ENCODE measurements around the gene CASP10.
"Not testable (repeated sequence)": the region's sequence is repeated elsewhere in the genome, so short reads cannot be mapped to it uniquely, and the experiment has no call there.

CASP10 gene, protein sequence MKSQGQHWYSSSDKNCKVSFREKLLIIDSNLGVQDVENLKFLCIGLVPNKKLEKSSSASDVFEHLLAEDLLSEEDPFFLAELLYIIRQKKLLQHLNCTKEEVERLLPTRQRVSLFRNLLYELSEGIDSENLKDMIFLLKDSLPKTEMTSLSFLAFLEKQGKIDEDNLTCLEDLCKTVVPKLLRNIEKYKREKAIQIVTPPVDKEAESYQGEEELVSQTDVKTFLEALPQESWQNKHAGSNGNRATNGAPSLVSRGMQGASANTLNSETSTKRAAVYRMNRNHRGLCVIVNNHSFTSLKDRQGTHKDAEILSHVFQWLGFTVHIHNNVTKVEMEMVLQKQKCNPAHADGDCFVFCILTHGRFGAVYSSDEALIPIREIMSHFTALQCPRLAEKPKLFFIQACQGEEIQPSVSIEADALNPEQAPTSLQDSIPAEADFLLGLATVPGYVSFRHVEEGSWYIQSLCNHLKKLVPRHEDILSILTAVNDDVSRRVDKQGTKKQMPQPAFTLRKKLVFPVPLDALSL

DNA sequence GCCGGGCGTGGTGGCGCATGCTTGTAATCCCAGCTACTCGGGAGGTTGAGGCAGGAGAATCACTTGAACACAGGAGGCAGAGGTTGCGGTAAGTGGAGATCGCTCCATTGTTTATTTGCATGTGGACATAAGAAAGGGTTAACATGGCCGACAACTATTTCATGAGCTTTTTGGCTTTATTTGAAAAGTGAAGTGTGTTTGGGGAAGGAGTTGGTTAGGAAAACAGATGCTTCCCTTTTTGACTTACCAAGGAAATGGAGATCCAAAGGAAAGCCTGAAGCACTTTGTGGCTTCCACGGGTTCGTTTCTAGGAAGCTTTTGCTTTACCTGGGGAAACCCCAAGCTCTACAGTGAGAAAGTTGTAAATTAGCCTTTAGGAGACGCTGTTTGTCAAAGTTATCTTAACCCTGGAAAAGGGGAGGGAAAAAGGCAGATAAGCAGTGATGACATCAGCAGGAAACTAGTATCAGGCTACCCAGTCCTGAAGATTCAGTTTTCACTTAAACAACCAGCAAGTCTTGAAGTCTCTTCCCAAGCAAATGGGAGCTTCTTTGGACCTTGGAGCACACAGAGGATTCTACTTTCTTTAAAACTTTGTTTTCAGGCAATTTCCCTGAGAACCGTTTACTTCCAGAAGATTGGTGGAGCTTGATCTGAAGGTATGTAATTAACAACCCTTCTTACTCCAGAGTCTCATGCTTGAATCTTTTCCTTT, at the start of gene CASP10:
Gene CASP10, plus strand, starts transcription at position 492 of the 715 bp plus-strand sequence. CDS start 2,637 bp downstream, outside the sequence.
- DNase-seq = peak; percentile 97 to 99

DNA sequence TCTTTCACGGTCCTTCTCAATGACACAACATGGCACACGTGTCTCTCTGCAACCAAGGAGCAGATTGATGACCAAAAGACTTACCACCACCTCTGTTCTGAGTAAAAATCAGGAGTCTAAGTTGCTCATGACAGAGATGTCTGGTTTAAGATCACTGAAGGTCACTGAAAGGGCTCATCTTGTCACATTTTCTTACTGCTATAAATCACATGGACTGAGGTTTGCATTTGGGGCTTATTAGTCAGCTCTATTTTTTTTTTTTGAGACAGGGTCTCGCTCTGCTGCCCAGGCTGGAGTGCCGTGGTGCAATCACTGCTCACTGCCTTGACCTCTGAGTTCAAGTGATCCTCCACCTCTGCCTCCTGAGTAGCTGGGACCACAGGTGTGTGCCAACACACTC, 47.6 kb upstream of the CASP10 start:
- DNase-seq = no peak

DNA sequence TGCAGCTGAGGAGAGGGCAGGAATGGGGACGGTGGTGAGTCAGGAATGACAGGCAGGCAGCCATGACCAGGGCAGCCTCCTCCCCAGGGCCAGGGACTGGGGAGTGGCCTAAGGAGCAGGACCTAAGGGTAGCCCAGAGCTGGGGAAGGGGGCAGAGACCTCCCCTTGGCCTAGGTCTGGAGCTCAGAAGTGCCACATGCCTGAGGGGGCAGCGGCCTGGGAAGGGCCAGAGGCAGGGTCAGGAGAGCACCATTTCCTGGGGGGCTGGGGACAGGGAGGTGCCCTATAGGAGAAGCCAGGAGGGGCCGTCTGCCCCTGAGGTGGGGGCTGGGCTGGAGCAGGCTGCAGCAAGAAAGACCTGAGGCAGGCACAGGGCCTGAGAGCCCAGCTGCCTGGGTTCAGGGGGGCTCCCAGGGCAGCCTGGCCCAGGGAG, 46.0 kb upstream of the CASP10 start:
- no peak for DNase-seq

DNA sequence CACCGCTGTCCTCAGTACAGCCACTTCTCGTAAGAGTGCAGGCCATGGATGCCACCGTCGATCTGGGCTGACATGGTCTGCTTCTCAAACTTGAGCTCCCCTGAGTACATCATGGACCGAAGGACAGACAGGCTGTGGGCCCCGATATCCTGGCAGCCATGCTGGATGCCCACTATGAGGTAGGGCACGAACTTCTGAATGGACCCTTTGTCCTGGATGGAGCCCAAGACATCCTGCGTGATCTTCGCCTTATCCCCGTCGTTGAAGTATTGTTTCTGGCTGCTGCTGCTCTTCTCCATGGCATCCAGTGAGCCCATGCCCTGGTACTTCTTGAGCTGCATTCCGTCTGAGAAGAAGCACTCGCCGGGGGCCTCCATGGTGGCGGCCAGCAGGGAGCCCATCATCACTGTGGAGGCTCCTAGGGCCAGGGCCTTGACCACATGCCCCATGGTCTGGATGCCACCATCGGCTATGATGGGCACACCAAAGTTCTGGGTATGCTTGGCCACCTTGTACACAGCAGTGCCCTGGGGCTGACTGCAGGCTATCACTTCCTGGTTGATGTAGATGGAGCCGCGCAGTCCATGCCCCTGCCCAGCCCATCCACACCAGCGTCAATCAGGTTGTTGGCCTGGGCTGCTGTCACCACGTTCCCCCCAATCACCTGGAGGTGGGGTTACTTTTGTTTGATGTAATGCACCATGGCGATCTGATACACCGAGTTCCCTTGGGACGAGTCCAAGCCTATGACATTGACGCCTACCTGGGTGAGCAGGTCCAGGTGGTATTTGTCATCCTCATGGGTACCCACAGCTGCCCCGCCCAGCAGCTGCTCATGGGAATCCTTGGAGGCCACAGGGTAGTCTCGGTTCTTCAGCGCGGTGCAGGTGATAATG, 45.2 kb upstream of the CASP10 start:
- no peak for DNase-seq

DNA sequence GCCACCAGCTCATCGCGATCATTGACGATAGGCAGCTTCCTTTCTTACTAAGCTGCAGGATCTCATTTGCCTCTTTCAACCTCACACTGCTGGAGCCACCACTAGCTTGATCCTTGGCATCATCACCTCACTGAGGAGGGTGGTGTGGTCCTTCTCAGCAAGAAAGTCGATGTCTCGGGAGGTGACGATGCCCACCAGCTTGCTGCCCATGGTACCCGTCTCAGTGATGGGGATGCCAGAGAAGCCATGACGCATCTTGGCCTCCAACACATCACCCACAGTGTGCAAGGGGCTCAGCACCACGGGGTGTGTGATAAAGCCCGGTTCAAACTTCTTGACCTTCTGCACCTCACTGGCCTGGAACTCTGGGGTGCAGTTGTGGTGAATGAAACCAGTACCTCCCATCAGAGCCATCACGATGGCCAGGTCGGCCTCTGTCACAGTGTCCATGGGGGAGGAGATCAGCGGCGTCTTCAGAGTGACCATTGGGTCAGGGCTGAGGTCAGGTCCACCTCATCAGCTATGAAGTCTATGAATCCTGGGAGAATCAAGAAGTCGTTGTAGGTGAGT, 44.5 kb upstream of the CASP10 start:
- no peak for DNase-seq

DNA sequence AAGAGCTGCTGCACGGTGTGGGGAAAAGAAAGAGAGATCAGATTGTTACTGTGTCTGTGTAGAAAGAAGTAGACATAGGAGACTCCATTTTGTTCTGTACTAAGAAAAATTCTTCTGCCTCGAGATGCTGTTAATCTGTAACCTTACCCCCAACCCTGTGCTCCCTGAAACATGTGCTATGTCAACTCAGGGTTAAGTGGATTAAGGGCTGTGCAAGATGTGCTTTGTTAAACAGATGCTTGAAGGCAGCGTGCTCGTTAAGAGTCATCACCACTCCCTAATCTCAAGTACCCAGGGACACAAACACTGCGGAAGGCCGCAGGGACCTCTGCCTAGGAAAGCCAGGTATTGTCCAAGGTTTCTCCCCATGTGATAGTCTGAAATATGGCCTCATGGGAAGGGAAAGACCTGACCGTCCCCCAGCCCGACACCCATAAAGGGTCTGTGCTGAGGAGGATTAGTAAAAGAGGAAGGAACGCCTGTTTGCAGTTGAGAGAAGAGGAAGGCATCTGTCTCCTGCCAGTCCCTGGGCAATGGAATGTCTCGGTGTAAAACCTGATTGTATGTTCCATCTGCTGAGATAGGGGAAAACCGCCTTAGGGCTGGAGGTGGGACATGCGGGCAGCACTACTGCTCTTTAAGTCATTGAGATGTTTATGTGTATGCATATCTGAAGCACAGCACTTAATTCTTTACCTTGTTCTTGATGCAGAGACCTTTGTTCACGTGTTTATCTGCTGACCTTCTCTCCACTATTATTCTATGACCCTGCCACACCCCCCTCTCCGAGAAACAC, 43.8 kb upstream of the CASP10 start:
- peak; percentile 80 to 82 for DNase-seq

DNA sequence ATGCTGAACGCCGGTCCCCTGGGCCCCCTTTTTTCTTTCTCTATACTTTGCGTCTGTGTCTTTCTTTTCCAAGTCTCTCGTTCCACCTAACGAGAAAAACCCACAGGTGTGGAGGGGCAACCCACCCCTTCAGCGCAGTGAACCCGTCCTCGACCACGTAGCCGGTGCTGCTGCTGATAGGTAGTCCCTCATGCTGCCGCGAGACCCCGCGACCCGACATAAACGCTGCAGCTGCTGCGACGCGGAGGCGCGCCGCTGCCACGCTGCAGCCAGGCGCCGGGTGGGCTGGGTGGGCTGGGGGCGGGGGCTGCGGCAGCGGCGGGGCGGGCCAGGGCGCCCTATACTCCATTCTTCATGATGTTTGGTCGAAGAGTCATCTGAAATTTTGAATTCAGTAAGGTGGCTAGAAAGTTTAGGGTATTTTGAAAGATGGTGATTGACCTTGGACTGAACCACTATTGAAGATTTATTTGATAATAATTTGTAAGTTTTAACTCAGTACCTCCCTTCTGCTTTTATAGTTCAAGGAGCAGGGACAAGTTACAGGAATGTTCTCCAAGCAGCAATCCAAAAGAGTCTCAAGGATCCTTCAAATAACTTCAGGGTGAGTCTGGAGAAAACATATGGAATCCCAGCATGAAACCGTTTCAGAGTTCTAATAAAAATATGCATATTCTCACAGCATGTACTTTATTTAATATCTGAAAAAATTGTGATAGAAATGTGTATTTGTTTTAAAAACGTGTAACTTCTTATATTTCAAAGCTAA, 42.9 kb upstream of the CASP10 start:
- DNase-seq = no peak

DNA sequence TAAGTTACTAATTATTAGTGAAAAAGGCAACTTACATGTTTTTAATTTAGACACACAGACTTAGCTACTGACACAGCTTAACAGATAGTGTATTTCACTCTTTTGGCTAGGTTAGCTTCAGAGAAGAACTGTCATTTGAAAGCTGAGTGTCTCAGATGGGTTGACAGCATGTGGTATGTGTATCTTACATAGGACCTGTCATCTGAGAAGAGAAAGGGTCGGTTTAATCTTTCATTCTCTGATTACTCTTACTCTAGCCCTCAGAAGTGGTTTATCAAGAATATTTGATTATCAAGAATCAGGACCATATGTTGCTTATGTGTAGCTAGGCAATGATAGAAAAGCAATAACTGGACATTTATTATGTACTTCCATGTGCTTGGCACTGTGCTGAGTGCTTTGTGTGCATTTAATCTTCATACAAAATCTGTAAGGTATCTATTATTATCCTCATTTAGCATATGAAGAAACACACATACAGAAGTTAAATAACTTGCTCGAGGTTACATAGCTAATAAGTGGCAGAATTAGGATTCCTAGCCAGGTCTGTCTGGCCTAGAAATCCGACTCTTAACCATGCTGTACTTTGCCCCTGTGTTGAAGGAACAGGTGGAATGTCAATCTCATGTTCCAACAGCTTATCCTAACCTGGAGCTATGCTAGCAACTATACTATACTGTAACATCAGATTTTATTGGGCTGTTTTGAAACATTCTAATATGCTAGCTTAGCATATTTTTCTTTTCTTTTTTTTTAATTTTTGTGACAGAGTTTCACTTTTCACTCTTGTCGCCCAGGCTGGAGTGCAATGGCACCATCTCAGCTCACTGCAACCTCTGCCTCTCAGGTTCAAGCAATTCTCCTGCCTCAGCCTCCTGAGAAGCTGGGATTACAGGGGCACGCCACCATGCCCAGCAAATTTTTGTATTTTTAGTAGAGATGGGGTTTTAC, 38.6 kb upstream of the CASP10 start:
- no peak for DNase-seq

DNA sequence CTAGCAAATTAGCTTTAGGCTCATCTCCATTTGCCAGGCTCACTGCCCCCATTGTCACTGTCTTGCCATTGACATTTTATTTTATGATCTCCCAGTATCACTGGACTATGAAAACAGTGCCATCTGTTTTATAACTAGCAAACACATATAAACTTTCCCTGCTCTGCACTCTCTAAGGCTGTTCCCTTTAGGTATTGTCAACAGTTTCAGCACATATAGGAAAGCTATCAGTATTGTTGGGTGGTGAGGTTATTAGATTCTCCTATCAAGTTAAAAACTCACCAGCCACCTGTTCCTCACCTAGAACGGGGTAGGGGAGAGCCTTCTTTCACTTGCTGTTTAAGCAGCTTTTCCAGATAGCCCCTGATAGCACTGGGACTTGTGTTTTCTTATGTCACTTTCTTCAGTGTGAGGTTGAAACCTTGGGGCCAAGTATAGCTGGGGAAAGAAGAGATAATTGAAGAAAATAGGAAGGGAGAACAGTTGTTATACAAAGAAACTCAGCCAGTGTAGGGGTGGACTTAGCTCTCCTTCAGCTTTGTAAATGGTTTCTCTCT, 34.4 kb upstream of the CASP10 start:
- DNase-seq = no peak

DNA sequence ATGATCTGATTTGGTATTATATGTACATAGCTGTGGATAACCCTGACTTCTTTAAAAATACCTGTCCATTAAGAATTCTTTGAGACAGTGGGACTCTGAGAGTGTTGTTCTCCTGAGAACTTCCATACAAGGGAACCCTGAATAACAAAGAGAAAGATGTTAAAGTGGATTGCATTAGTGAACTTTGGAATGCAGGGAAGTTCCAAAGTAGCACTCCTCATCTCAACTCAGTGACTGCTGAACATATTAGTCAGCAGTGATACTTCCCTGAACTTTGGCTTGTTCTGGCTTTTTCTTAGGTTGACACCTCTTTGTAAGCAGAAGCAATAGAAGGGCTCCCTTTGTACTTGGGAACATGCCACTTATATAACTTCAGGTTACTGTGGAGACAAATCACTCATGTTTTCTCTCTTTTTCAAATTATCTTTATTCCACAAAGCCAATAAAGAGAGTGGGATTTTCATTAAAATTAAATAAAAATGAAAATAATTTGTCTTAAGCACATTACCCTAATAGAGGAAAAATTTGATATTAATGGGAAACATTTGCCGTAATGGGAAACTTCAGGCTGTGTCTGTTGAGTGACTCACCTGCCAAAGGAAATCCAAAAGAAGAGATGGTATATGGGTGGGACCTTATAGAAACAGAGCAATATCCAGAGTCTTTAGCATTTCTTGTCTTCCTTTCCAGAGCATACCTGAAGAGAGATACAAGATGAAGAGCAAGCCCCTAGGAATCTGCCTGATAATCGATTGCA, 33.7 kb upstream of the CASP10 start:
- DNase-seq = no peak

DNA sequence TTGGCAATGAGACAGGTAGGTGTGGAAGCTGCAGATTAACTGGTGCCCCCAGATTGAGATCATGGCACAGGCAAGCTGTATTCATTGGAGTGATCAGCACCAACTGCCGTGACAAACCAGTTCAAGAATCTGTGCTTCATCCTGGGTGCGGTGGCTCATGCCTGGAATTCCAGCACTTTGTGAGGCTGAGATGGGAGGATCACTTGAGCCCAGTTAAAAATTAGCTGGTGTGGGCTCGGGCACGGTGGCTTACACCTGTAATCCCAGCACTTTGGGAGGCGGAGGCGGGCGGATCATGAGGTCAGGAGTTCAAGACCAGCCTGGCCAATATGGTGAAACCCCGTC, 33.1 kb upstream of the CASP10 start:
- not testable (repeated sequence) for DNase-seq

DNA sequence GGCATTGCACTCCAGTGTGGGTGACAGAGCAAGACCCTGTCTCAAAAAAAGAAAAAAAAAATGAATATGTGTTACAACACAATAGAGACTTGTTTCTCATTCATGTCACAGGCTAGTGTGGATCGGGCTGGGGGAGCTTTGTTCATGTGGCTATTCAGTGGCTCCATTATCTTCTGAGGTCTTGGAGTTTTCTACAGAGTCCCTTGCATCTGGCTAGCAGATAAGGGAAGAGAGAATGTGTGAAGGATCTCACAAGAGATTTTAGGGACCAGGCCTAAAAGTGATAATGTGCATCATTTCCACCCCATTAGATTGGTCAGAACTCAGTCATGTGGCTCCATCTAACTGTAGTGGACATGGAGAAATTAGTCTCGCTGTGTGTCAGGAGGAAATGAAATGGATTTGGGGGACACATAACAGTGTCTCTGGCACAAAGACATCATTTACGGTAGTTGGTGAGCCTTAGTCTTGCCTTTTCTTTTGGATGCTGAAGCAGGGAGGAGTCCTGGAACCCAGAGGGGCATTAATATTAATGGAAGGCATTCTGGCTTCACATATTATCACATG, 32.4 kb upstream of the CASP10 start:
- DNase-seq = no peak

DNA sequence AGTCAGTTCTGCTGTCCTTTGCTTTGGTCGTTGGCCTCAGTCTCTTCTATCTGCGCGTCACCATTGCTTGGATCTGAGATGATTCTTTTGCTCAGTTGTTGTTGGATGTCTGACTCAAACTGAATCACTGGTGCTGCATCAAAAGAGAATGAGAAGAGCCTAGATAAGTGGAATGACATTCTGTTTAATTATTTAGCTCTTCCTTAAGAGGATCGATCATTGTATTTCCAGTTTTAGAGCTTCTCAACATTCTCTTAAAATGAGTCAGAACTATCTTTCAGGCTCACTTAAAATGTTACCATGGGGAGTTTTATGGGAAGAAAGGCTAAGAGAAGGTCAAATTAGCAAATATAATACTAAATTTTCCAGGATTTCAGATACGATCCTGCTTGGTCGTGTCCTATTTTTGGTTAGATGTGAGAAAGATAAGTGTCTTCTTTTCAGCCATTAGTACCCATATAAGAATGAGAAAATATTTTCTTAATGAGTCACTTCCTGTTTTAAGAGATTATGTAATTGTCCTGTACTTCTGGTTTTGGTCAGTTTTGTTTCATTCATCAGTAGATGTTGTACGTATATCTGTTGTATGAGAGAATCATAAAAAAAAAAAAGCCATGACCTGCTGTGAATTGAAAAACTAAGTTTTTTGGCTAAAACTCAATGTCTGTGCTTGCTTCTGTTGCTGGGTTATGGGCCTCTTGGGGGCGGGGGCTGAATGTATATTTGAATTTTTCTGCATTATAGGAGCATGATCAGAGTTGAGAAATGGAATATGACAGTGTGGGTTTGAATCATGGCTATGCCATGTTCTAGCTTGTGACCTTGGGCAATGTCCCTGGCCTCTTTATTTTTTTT, 31.6 kb upstream of the CASP10 start:
- DNase-seq = peak; percentile 62 to 67

DNA sequence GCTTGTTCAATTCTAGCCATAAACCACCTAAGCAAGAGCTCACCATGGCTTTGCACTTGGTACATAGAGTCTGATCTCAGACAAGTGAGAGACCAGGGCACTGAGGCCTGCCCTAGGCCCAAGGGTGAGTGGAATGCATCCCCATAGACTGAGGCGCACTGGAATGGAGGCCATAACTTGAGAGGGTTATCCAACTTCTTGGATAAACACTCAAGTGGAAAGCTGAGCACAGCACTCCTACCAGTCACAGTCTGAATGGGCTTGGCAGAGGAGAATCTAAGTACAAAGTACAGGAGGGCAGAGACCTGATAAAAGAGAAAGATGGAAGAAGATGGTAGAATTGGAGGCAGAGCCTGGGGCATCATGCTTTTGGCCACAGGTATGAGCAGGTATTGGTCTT, 30.4 kb upstream of the CASP10 start:
- DNase-seq = no peak

DNA sequence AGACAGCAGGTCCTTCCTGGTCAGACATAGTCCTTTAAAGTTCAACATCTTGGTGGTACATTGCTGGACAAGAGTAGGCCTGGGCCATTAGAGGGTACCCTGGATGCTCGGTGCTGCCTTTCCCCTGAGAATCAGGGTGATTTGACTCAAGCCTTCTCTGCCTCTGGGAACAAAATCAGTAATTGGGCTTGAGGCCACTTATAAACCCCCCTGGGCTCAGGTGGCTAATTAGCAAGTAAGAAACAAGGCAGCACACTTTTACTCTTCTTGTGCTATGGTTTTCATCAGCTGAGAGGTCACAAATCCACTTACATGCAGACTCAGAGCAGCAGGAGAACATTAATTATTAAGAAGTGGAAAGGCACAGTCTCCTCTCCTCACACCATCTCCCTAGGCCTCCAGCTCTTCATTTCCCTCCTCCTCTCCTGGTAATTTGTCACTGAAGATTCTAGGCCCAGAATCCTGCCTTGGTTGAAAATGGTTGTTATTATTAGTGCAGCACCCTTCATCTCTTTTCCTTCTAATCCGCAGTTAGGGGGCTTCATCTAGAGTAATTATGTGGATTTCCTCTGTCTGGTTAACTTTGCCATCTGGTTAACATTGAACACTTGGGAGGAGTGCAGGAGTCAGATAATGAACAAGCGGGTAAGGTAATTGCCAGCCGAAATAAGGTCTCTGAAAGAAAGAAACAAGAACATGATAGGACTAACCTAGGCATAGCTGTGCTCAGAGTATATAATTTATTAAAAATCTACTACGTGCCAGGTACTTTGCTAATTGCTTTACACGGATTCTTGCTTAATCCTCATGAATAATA, 29.7 kb upstream of the CASP10 start:
- DNase-seq = no peak

DNA sequence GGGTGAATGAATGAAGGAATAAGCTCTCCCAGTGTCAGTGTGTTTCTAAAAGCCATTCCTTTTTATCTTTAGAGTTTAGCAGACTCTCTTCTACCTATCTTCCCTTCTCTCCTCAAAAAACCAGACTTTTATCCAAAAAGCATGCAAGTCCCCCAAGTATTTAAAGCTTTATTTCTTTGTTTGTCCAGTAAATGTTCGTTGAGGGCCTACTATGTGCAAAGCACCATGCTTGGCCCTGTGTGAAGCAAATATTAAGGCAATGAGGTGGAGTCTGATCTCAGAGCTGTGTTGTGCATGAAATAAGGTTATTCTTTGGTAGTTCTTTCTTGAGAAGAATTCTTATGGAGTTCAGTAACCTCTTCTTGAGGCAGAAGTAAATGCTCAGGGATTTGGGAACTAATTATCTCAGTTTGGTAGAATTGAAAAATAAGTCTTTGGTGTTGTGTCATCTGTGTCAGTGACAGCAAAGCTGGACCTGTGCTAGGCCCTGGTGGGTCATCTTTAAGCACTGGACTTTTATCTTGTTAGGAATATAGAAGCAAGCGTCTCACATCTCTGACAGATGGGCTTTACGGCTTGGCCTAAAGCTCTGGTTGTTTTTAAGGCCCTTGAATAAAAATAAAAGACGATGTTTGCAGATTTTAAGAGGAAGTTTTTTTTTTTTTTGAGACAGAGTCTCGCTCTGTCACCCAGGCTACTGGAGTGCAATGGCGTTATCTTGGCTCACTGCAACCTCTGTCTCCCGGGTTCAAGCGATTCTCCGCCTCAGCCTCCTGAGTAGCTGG, 28.1 kb upstream of the CASP10 start:
- DNase-seq = no peak

Measured in Kasumi-1 (cell line).